Body of pancreas (tissue), 4 donors: ENCODE measurements around the gene LIPT1.

ENCODE experiments used
- POLR2A ChIP-seq, 3 donors: fragments of 450-650 bp; IDR thresholded peaks; one replicate each; pipeline ENCODE4 v1.6.1; 2016; ENCODE audit warnings: antibody characterized with exemption in 3 of 3, mild to moderate bottlenecking in 2 of 3
- TF ChIP-seq, protein P1 (sequence below), 7 experiments: fragments of 450-650 bp in 4 of 7; fragments of 200-600 bp in 3 of 7; sonication (generic) in 3 of 7; IDR thresholded peaks; one replicate each; pipeline ENCODE4 v1.5.1; 2016 to 2019; ENCODE audit warnings: antibody characterized with exemption in 7 of 7

DNA sequence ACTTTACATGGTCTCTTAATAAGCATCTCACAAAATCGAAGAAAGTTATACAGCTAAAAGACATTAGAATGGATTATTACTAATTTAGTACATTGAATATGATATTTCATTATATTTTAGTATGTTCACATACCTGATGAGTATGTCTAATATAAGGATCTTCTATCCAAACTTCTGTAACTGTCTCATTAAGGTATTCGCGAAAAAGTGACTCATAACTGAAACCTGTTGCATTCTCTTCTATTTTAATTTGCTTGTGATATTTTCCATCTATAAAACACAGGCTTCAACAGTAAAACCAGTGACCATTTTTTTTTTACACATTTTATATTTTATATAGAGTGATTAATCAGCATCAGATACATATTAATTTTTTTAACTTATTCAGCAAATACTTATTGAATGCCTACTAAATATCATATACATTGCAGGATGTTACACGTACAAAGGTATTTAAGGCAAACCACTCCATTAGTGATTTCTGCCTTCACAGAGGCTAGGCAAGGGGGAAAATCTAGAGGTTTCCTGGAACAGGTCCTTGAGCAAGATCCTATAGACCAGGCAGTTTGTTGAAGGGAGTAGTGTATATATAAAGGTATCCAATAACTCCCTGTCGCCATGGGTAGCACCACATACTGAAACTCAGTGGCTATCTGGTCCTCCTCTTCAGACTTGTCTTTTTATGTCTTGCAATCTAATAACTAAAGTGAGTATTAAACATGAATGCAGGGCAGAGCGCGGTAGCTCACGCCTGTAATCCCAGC is 16.8 kb downstream of the LIPT1 start:
- TF ChIP-seq, protein P1, sequence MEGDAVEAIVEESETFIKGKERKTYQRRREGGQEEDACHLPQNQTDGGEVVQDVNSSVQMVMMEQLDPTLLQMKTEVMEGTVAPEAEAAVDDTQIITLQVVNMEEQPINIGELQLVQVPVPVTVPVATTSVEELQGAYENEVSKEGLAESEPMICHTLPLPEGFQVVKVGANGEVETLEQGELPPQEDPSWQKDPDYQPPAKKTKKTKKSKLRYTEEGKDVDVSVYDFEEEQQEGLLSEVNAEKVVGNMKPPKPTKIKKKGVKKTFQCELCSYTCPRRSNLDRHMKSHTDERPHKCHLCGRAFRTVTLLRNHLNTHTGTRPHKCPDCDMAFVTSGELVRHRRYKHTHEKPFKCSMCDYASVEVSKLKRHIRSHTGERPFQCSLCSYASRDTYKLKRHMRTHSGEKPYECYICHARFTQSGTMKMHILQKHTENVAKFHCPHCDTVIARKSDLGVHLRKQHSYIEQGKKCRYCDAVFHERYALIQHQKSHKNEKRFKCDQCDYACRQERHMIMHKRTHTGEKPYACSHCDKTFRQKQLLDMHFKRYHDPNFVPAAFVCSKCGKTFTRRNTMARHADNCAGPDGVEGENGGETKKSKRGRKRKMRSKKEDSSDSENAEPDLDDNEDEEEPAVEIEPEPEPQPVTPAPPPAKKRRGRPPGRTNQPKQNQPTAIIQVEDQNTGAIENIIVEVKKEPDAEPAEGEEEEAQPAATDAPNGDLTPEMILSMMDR (IDR thresholded peaks at IDR 0.05) = no peak
- TF ChIP-seq POLR2A (IDR thresholded peaks at IDR 0.05) = no peak
